SK-N-SH treated with all-trans-retinoic acid at 6 μM for 48 hours (cell line): Measurements from ENCODE around the gene FRAT2.

Experiments used
- ARNTL ChIP-seq: fragments of 450-650 bp; formaldehyde crosslinking; IDR thresholded peaks from 2 replicates; pipeline ENCODE4 v1.5.0; 2020; ENCODE audit warnings: low read depth, mild to moderate bottlenecking, moderate library complexity, borderline replicate concordance
- CREB5 ChIP-seq: fragments of 250-450 bp; sonication (Bioruptor Pico); IDR thresholded peaks from 2 replicates; pipeline ENCODE4 v1.5.1; 2020; ENCODE audit warnings: low read depth, mild to moderate bottlenecking, moderate library complexity
- GLIS3 ChIP-seq: fragments of 250-450 bp; sonication (Bioruptor Pico); IDR thresholded peaks from 2 replicates; pipeline ENCODE4 v1.5.0; 2020; ENCODE audit warnings: mild to moderate bottlenecking, moderate library complexity
- ISL1 ChIP-seq: fragments of 250-450 bp; sonication (Bioruptor Pico); IDR thresholded peaks from 2 replicates; pipeline ENCODE4 v2.1.2; 2022; ENCODE audit warnings: mild to moderate bottlenecking, moderate library complexity
- OSR1 ChIP-seq: fragments of 250-450 bp; sonication (Bioruptor Pico); IDR thresholded peaks from 2 replicates; pipeline ENCODE4 v1.8.0; 2022; ENCODE audit warnings: moderate library complexity, mild to moderate bottlenecking, inconsistent platforms
- PPARA ChIP-seq: fragments of 250-450 bp; sonication (Bioruptor Pico); IDR thresholded peaks from 2 replicates; pipeline ENCODE4 v1.5.0; 2020; ENCODE audit warnings: mild to moderate bottlenecking, borderline replicate concordance
- RARB ChIP-seq: fragments of 250-450 bp; sonication (Bioruptor Pico); IDR thresholded peaks from 2 replicates; pipeline ENCODE4 v1.8.0; 2021; ENCODE audit warnings: mild to moderate bottlenecking, moderate library complexity
- TCF4 ChIP-seq: fragments of 250-450 bp; sonication (Bioruptor Pico); IDR thresholded peaks from 2 replicates; pipeline ENCODE4 v1.8.0; 2021; ENCODE audit warnings: mild to moderate bottlenecking, moderate library complexity, borderline replicate concordance
- TOX ChIP-seq: fragments of 250-450 bp; sonication (Bioruptor Pico); IDR thresholded peaks from 2 replicates; pipeline ENCODE4 v1.8.0; 2021; ENCODE audit warnings: mild to moderate bottlenecking, moderate library complexity, borderline replicate concordance
- TSHZ2 ChIP-seq: fragments of 250-450 bp; sonication (Bioruptor Pico); IDR thresholded peaks from 2 replicates; pipeline ENCODE4 v1.5.0; 2020; ENCODE audit warnings: mild to moderate bottlenecking, moderate library complexity
- ZFP30 ChIP-seq: fragments of 450-650 bp; formaldehyde crosslinking; IDR thresholded peaks from 2 replicates; pipeline ENCODE4 v1.5.0; 2022; ENCODE audit warnings: mild to moderate bottlenecking, moderate library complexity
- ZNF70 ChIP-seq: fragments of 450-650 bp; formaldehyde crosslinking; IDR thresholded peaks from 2 replicates; pipeline ENCODE4 v1.5.0; 2020; ENCODE audit warnings: mild to moderate bottlenecking, moderate library complexity
- TF ChIP-seq, protein P1 (sequence below): fragments of 250-450 bp; sonication (Bioruptor Pico); IDR thresholded peaks from 2 replicates; pipeline ENCODE4 v1.8.0; 2020; ENCODE audit warnings: mild to moderate bottlenecking, moderate library complexity, borderline replicate concordance

DNA sequence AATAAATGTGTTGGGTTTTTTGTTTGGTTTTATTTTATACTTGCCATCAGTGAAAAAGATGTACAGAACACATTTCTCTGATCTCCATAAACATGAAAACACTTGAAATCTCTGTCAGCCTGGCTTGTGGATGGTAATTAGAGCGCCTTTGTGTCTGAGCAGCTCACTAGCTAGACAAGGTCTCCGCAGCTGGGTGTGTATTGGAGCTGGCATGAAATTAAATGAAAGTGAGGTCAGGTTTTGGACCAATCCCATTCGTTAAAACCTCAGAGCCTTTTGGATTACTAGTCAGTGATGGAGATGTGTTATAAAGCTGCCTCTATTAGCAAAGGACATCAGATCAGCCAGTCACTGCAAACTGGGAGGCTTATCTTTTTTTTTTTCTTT, 12.7 kb downstream of the FRAT2 start:
- TF ChIP-seq TOX (CRISPR knock-in tag) (no peak), TCF4 (CRISPR knock-in tag) (no peak), CREB5 (CRISPR knock-in tag) (no peak), TSHZ2 (CRISPR knock-in tag) (no peak), RARB (CRISPR knock-in tag) (no peak), OSR1 (no peak), ARNTL (no peak), ZFP30 (no peak), ISL1 (CRISPR knock-in tag) (no peak), GLIS3 (no peak), PPARA (no peak), ZNF70 (CRISPR knock-in tag) (no peak)
- TF ChIP-seq, protein P1, sequence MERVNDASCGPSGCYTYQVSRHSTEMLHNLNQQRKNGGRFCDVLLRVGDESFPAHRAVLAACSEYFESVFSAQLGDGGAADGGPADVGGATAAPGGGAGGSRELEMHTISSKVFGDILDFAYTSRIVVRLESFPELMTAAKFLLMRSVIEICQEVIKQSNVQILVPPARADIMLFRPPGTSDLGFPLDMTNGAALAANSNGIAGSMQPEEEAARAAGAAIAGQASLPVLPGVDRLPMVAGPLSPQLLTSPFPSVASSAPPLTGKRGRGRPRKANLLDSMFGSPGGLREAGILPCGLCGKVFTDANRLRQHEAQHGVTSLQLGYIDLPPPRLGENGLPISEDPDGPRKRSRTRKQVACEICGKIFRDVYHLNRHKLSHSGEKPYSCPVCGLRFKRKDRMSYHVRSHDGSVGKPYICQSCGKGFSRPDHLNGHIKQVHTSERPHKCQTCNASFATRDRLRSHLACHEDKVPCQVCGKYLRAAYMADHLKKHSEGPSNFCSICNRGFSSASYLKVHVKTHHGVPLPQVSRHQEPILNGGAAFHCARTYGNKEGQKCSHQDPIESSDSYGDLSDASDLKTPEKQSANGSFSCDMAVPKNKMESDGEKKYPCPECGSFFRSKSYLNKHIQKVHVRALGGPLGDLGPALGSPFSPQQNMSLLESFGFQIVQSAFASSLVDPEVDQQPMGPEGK (CRISPR knock-in tag): no peak
